GM23338 (cell line): ENCODE measurements around the gene FAM83B. TPM values are rescaled to one million over a fixed set of nuclear protein-coding genes. Genes with fewer than 3 reads are reported as not detected.

Source experiments
- ATAC-seq: fragments of 200-7000 bp; cut with Tn5 transposase; 3 replicates; pipeline ENCODE4 v1.9.1; 2020
- DNase-seq: peaks from one replicate; pipeline ENCODE4 v3.0.0-alpha.2; 2015; ENCODE audit warnings: low spot score
- H2AFZ ChIP-seq: fragments of 200-600 bp; sonication (generic); 2 replicates; pipeline ENCODE4 v1.8.0; 2016; ENCODE audit warnings: antibody characterized with exemption, mild to moderate bottlenecking, moderate library complexity
- H3F3A ChIP-seq: fragments of 200-600 bp; sonication (generic); replicated peaks from 2 replicates; pipeline ENCODE4 v1.8.0; 2017; ENCODE audit warnings: antibody characterized with exemption, mixed run types, low read depth
- H3K27ac ChIP-seq: fragments of 200-600 bp; sonication (generic); 2 replicates; pipeline ENCODE4 v1.6.1; 2016; ENCODE audit warnings: low read depth
- H3K27me3 ChIP-seq: fragments of 200-600 bp; sonication (generic); 2 replicates; pipeline ENCODE4 v1.8.0; 2016; ENCODE audit warnings: mild to moderate bottlenecking, mixed run types, moderate library complexity; ENCODE audit not compliant: insufficient read depth
- H3K36me3 ChIP-seq: fragments of 200-600 bp; sonication (generic); 2 replicates; pipeline ENCODE4 v1.8.0; 2016; ENCODE audit warnings: mild to moderate bottlenecking; ENCODE audit not compliant: insufficient read depth
- H3K4me1 ChIP-seq: fragments of 200-600 bp; sonication (generic); 2 replicates; pipeline ENCODE4 v1.8.0; 2016; ENCODE audit warnings: mild to moderate bottlenecking, moderate library complexity; ENCODE audit not compliant: insufficient read depth
- H3K4me2 ChIP-seq: fragments of 200-600 bp; sonication (generic); 2 replicates; pipeline ENCODE4 v1.7.1; 2017; ENCODE audit warnings: mixed run types
- H3K4me3 ChIP-seq: fragments of 200-600 bp; sonication (generic); 2 replicates; pipeline ENCODE4 v1.6.1; 2016; ENCODE audit warnings: mixed run types
- H3K79me2 ChIP-seq: fragments of 200-600 bp; sonication (generic); replicated peaks from 2 replicates; pipeline ENCODE4 v1.8.0; 2017; ENCODE audit warnings: mild to moderate bottlenecking; ENCODE audit not compliant: insufficient read depth
- H3K9me2 ChIP-seq: fragments of 200-600 bp; sonication (generic); 2 replicates; pipeline ENCODE4 v1.8.0; 2017; ENCODE audit not compliant: insufficient read depth
- H4K20me1 ChIP-seq: fragments of 200-600 bp; sonication (generic); replicated peaks from 2 replicates; pipeline ENCODE4 v1.8.0; 2017; ENCODE audit warnings: mild to moderate bottlenecking; ENCODE audit not compliant: insufficient read depth
- H3K27ac Mint-ChIP-seq: 2 replicates; pipeline ENCODE4 v1.8.0; 2020; ENCODE audit warnings: inconsistent platforms, mild to moderate bottlenecking, moderate library complexity, mixed read lengths
- H3K27me3 Mint-ChIP-seq: 3 replicates; pipeline ENCODE4 v1.8.0; 2022; ENCODE audit warnings: low read depth, mild to moderate bottlenecking, moderate library complexity, mixed read lengths, inconsistent platforms; ENCODE audit not compliant: insufficient read depth, poor library complexity
- H3K36me3 Mint-ChIP-seq: 3 replicates; pipeline ENCODE4 v1.8.0; 2021; ENCODE audit warnings: low read depth, mild to moderate bottlenecking, inconsistent platforms, moderate library complexity, mixed read lengths
- H3K4me1 Mint-ChIP-seq: 3 replicates; pipeline ENCODE4 v1.8.0; 2020; ENCODE audit warnings: mild to moderate bottlenecking, inconsistent platforms, mixed read lengths
- H3K4me3 Mint-ChIP-seq: 3 replicates; pipeline ENCODE4 v1.8.0; 2021; ENCODE audit warnings: moderate library complexity, mild to moderate bottlenecking, inconsistent platforms, mixed read lengths
- H3K9me3 Mint-ChIP-seq: 3 replicates; pipeline ENCODE4 v1.8.0; 2020; ENCODE audit warnings: moderate library complexity, mild to moderate bottlenecking, inconsistent platforms, mixed read lengths
- CTCF ChIP-seq, 2 experiments: fragments of 200-600 bp in 1 of 2; sonication (generic) in 1 of 2; conservative IDR thresholded peaks; 2 replicates each; pipeline versions ENCODE4 v1.5.1 to v1.6.1; 2016 to 2017; ENCODE audit warnings: antibody characterized with exemption in 2 of 2, low read depth in 2 of 2, mild to moderate bottlenecking in 2 of 2, moderate library complexity in 1 of 2
- POLR2AphosphoS5 ChIP-seq: IDR thresholded peaks from 2 replicates; pipeline ENCODE4 v1.6.1; 2016; ENCODE audit warnings: antibody characterized with exemption, low read depth
- STAT1 ChIP-seq: IDR thresholded peaks from one replicate; pipeline ENCODE4 v1.6.1; 2016; ENCODE audit warnings: antibody characterized with exemption; ENCODE audit not compliant: unreplicated experiment
- ZNF331 ChIP-seq: fragments of 250-450 bp; sonication (Bioruptor Pico); IDR thresholded peaks from 2 replicates; pipeline ENCODE4 v1.5.0; 2020; ENCODE audit warnings: low read depth, mild to moderate bottlenecking, moderate library complexity
- polyA plus RNA-seq: library from polyadenylated mRNA; unstranded; fragments of >200 nt; fragmentation: Nextera tagmentation; extraction: Ambion mirVana; gene quantifications from 2 replicates; pipeline ENCODE4 v1.2.1, GENCODE V29; 2016
- total RNA-seq: library from RNA; depleted of rRNA; stranded (reverse); fragments of >200 nt; shearing (Covaris generic); gene quantifications from 2 replicates; pipeline ENCODE4 v1.2.3, GENCODE V29; 2014
- TF ChIP-seq, protein P1 (sequence below): fragments of 250-450 bp; sonication (Bioruptor Pico); IDR thresholded peaks from 2 replicates; pipeline ENCODE4 v1.5.0; 2020; ENCODE audit warnings: mild to moderate bottlenecking, moderate library complexity

FAM83B gene
- total and polyA plus RNA-seq, 2 experiments from 2014 or later: 1.4 to 7.7 TPM

- TF ChIP-seq, protein P1, sequence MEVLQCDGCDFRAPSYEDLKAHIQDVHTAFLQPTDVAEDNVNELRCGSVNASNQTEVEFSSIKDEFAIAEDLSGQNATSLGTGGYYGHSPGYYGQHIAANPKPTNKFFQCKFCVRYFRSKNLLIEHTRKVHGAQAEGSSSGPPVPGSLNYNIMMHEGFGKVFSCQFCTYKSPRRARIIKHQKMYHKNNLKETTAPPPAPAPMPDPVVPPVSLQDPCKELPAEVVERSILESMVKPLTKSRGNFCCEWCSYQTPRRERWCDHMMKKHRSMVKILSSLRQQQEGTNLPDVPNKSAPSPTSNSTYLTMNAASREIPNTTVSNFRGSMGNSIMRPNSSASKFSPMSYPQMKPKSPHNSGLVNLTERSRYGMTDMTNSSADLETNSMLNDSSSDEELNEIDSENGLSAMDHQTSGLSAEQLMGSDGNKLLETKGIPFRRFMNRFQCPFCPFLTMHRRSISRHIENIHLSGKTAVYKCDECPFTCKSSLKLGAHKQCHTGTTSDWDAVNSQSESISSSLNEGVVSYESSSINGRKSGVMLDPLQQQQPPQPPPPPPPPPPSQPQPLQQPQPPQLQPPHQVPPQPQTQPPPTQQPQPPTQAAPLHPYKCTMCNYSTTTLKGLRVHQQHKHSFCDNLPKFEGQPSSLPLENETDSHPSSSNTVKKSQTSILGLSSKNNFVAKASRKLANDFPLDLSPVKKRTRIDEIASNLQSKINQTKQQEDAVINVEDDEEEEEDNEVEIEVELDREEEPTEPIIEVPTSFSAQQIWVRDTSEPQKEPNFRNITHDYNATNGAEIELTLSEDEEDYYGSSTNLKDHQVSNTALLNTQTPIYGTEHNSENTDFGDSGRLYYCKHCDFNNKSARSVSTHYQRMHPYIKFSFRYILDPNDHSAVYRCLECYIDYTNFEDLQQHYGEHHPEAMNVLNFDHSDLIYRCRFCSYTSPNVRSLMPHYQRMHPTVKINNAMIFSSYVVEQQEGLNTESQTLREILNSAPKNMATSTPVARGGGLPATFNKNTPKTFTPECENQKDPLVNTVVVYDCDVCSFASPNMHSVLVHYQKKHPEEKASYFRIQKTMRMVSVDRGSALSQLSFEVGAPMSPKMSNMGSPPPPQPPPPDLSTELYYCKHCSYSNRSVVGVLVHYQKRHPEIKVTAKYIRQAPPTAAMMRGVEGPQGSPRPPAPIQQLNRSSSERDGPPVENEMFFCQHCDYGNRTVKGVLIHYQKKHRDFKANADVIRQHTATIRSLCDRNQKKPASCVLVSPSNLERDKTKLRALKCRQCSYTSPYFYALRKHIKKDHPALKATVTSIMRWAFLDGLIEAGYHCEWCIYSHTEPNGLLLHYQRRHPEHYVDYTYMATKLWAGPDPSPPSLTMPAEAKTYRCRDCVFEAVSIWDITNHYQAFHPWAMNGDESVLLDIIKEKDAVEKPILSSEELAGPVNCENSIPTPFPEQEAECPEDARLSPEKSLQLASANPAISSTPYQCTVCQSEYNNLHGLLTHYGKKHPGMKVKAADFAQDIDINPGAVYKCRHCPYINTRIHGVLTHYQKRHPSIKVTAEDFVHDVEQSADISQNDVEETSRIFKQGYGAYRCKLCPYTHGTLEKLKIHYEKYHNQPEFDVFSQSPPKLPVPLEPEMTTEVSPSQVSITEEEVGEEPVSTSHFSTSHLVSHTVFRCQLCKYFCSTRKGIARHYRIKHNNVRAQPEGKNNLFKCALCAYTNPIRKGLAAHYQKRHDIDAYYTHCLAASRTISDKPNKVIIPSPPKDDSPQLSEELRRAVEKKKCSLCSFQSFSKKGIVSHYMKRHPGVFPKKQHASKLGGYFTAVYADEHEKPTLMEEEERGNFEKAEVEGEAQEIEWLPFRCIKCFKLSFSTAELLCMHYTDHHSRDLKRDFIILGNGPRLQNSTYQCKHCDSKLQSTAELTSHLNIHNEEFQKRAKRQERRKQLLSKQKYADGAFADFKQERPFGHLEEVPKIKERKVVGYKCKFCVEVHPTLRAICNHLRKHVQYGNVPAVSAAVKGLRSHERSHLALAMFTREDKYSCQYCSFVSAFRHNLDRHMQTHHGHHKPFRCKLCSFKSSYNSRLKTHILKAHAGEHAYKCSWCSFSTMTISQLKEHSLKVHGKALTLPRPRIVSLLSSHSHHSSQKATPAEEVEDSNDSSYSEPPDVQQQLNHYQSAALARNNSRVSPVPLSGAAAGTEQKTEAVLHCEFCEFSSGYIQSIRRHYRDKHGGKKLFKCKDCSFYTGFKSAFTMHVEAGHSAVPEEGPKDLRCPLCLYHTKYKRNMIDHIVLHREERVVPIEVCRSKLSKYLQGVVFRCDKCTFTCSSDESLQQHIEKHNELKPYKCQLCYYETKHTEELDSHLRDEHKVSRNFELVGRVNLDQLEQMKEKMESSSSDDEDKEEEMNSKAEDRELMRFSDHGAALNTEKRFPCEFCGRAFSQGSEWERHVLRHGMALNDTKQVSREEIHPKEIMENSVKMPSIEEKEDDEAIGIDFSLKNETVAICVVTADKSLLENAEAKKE (CRISPR knock-in tag): no peak
- TF ChIP-seq ZNF331 (CRISPR knock-in tag): no peak
- TF ChIP-seq CTCF (conservative IDR thresholded peaks at IDR 0.05; ENCODE audit: low read depth in 2 of 2): no peak
- no peak for TF ChIP-seq STAT1
Measured at GRCh38 chr6:54957698-54958097, 111.1 kb downstream of the FAM83B start (continued).

DNA sequence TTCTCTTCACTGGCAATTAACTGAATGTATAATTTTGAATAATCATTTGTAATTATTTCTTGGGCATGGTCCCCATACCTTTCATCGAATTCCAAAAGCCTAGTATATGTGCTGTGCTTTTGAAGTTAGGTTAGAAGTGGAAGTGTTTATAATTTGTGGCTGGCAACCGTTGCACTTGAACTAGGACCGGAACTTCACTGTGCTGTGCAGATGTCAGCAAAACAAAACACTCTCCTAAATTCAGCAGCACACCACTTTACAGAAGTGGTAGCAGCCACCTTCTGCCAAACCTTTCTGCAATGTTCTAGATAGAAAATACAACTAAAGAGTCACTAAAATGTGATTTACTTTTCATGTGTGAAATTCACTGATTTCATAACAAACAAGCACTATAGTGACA is 111.9 kb downstream of the FAM83B start:
- Mint-ChIP-seq H3K27ac (no peak overlapping the region), H3K36me3 (peaks cover 7% of the 10 kb centered on the region; the same call in 2 of the 3 replicates), H3K27me3 (peaks cover 9% of the 10 kb centered on the region), H3K4me1 (peaks cover 6% of the 10 kb centered on the region; the same call in 2 of the 3 replicates), H3K9me3 (no peaks in the 10 kb centered on the region), H3K4me3 (no peak overlapping the region)
- Histone ChIP-seq H2AFZ (no peak overlapping the region), H3F3A (no peaks in the 10 kb centered on the region), H3K36me3 (no peaks in the 10 kb centered on the region), H3K4me2 (no peak overlapping the region), H3K27me3 (no peaks in the 10 kb centered on the region), H3K79me2 (no peaks in the 10 kb centered on the region), H3K4me1 (no peaks in the 10 kb centered on the region), H3K4me3 (no peak overlapping the region), H4K20me1 (no peaks in the 10 kb centered on the region), H3K9me2 (peaks cover 12% of the 10 kb centered on the region; the same call in 1 of the 2 replicates), H3K27ac (no peak overlapping the region)
- DNase-seq (no peak), ATAC-seq (no peak)
- TF ChIP-seq POLR2AphosphoS5: no peak
